ENCODE data around the gene CCDC110.
A peak's percentile ranks its signal among the peaks of the same experiment; 100 is the strongest.

CCDC110 gene

DNA sequence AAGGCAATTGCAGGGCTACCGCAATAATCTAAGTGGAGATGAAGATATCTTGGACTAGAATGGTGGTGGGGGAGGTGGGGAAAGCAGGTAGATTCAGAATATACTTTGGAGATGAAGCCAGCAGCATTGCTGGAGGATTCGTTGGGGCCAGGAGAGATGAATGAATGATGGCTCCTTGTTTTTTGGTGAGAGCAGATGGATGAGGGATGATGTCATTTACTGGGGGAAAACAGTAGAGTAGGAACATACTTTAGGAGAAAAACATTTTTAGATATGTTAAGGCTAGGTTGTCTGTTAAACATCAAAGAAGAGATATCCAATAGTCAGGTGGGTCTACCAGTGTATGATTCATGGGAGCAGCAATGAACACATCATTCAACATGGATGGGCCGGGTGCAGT is 5.8 kb downstream of the CCDC110 start:
- no peak for DNase-seq (ENCODE audit: low read depth)
- TF ChIP-seq, protein P1, sequence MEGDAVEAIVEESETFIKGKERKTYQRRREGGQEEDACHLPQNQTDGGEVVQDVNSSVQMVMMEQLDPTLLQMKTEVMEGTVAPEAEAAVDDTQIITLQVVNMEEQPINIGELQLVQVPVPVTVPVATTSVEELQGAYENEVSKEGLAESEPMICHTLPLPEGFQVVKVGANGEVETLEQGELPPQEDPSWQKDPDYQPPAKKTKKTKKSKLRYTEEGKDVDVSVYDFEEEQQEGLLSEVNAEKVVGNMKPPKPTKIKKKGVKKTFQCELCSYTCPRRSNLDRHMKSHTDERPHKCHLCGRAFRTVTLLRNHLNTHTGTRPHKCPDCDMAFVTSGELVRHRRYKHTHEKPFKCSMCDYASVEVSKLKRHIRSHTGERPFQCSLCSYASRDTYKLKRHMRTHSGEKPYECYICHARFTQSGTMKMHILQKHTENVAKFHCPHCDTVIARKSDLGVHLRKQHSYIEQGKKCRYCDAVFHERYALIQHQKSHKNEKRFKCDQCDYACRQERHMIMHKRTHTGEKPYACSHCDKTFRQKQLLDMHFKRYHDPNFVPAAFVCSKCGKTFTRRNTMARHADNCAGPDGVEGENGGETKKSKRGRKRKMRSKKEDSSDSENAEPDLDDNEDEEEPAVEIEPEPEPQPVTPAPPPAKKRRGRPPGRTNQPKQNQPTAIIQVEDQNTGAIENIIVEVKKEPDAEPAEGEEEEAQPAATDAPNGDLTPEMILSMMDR (conservative IDR thresholded peaks at IDR 0.05; ENCODE audit: low read depth, low read length): no peak
- H3K4me3 ChIP-seq (ENCODE audit: low read length): no peak overlapping the region

DNA sequence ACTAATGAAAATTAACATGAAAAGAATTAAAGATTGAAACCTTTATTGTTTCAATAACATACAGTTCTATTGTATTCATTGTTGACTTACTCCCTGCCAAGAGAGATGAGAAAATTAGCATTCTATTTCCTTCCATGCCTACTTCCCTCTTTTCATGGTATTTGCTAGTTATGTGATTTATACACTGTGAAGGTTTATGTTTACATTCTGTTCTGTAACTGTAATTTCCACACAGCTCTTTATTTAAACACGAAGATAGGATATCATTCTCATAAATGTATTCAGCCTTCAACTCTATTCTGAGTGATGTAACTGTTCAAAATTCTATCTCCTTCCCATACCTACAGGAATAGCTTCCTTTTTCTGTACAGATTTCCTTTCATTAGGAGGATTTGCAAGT is 6.6 kb downstream of the CCDC110 start:
- TF ChIP-seq, protein P1 (conservative IDR thresholded peaks at IDR 0.05; ENCODE audit: low read depth, low read length): no peak
- H3K4me3 ChIP-seq (ENCODE audit: low read length): no peak overlapping the region
- DNase-seq (ENCODE audit: low read depth): no peak

DNA sequence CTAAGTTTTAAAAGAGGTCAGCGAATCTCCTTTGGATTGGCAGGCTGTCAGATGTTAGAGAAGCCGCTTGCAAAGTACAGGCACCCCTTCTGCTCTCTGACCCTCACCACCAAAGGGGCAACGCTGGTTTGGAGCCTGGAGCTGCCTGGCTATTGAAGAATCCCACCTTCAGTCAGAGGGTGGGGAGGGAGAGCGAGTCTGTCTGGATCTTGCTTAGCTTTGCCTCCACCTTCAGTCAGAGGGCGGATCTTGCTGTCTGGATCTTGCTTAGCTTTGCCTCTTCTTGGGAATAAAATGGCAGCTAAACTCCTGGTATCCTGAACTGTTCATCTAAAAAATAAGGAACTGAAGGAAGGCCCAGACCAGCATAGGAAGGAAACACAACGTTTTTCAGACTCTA is 7.3 kb downstream of the CCDC110 start:
- no peak for DNase-seq (ENCODE audit: low read depth)
- TF ChIP-seq, protein P1 (conservative IDR thresholded peaks at IDR 0.05; ENCODE audit: low read depth, low read length): no peak
- H3K4me3 ChIP-seq (ENCODE audit: low read length): no peak overlapping the region

DNA sequence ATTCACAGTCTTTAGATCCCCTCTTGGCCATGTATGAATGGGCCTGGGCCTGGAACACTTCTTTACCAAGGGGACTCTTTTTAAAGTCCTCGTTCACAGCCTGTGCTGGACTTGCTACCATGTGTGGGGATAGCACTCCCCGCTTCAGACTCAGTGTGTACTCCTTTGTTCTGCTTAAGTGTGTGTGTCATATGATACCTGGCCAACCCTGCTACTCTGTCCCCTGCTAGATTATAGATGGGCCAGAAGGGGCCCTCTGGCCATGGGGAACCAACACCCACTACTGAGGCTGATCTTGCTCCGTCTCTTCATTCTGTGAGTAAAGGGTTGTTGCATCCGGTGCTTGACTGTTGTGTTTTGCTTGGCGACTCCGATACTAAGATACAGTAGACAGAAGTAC is 8.0 kb downstream of the CCDC110 start:
- TF ChIP-seq, protein P1 (conservative IDR thresholded peaks at IDR 0.05; ENCODE audit: low read depth, low read length): no peak
- no peak for DNase-seq (ENCODE audit: low read depth)
- no peak overlapping the region for H3K4me3 ChIP-seq (ENCODE audit: low read length)

DNA sequence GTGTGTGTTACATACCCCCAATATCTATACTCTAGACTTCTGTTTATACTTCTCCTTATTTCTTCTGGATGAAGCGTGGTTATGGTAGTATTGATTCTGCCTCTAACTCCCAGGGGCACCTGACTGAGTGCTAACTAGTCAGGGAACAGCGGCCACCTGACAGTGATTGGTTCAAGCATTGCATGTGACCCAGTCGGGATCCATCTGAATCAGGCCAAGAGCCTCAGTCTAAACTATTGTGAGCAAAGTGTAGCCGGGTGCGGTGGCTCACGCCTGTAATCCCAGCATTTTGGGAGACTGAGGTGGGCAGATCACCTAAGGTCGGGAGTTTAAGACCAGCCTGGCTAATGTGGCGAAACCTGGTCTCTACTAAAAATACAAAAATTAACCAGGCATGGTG is 10.0 kb downstream of the CCDC110 start:
- no peak for DNase-seq (ENCODE audit: low read depth)
- H3K4me3 ChIP-seq (ENCODE audit: low read length): no peak overlapping the region
- TF ChIP-seq, protein P1 (conservative IDR thresholded peaks at IDR 0.05; ENCODE audit: low read depth, low read length): no peak

DNA sequence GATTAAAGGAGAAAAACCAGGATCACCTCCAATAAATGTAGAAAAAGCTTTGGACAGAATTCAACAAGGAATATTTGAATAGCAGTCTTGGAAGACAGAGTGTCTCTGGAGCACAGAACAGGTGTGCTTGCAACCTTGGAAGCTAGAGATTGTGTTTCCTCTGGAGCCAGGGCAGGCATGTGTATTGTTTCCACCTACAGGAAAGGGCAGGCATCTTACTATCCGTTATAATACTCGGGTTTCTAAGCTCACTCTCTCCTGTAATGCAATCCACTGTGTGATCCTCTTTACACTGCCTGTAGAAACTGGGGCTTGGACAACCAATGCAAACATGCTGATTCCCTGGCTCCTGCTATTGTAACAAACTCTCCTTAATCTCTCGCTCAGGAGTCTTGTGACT is 14.4 kb downstream of the CCDC110 start:
- DNase-seq (ENCODE audit: low read depth): peak; percentile 42
- H3K4me3 ChIP-seq (ENCODE audit: low read length): no peak overlapping the region

DNA sequence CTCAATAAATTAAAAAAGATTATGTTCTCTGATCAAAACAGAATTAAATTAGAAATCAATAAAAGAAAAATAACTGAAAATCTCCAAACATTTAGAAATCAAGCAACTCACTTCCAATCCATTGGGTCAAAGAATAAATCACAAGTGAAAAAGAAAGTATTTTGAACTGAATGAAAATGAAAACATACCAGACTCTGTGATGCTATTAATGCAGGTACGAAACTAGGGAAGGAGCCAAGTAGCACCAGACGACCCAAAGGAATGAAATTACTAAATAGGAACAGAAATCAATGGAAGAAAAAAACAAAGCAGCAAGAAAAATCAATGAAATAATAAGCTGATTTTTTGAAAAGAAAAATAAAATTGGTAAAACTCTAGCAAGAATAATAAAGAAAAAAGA is 15.4 kb downstream of the CCDC110 start:
- TF ChIP-seq, protein P1 (conservative IDR thresholded peaks at IDR 0.05; ENCODE audit: low read depth, low read length): no peak
- DNase-seq (ENCODE audit: low read depth): no peak
- H3K4me3 ChIP-seq (ENCODE audit: low read length): no peak overlapping the region

More for the DNA sequence above, 14.4 kb downstream of the CCDC110 start:
- TF ChIP-seq, protein P1 (conservative IDR thresholded peaks at IDR 0.05; ENCODE audit: low read depth, low read length): peak; percentile 10

Data from retinal pigment epithelial cell (primary cell).